ENCODE results near the gene LONP1. TPM values are rescaled to one million over a fixed set of nuclear protein-coding genes. Genes with fewer than 3 reads are reported as not detected.

LONP1 gene
- total and polyA plus RNA-seq, 2 of the 8 experiments (the other 6 are each of a cell fraction or from before 2014, with no cell fraction given), result 98.1 to 117 TPM

GRCh38 chr19:5648464-5648863 is 71.5 kb downstream of the LONP1 start:
- Histone ChIP-seq H2BK12ac (ENCODE audit: low read depth, low read length) (no peak overlapping the region), H3K23me2 (ENCODE audit: low read depth, low read length) (no peaks in the 10 kb centered on the region), H3K14ac (ENCODE audit: insufficient read length) (no peak overlapping the region), H3K36me3 (ENCODE audit: control insufficient read depth in 2 of 4, insufficient read depth in 4 of 4, low read length in 3 of 4) (peaks cover 36 to 88% (median 81%) of the 10 kb centered on the region in 4 experiments), H3K79me1 (ENCODE audit: low read depth, low read length) (peaks cover 2% of the 10 kb centered on the region; the same call in 1 of the 2 replicates), H3K4ac (replicated peaks; ENCODE audit: insufficient read length, low read depth, low read length) (no peak overlapping the region), H4K8ac (ENCODE audit: extremely low read depth, insufficient read depth, low read length) (no peak overlapping the region), H3K27me3 (replicated peaks in 1 of 4; ENCODE audit: control insufficient read depth in 3 of 4, extremely low read depth in 1 of 4, insufficient read depth in 3 of 4, low read length in 3 of 4) (no peaks in the 10 kb centered on the region), H3K56ac (replicated peaks; ENCODE audit: insufficient read length, low read depth, low read length) (no peak overlapping the region), H4K91ac (replicated peaks; ENCODE audit: insufficient read length, low read length) (no peak overlapping the region), H3K18ac (ENCODE audit: extremely low read depth, low read length) (no peak overlapping the region), H2BK15ac (ENCODE audit: low read length) (no peak overlapping the region), H3K4me1 (replicated peaks in 1 of 4; ENCODE audit: control insufficient read depth in 3 of 4, insufficient read depth in 4 of 4, low read length in 3 of 4) (no peaks in the 10 kb centered on the region), H2BK20ac (ENCODE audit: low read length) (no peak overlapping the region), H4K20me1 (replicated peaks in 1 of 2; ENCODE audit: control insufficient read depth in 1 of 2, insufficient read depth in 2 of 2, low read length in 2 of 2) (peaks cover 7 to 21% of the 10 kb centered on the region in 2 experiments), H3K79me2 (ENCODE audit: control insufficient read depth in 1 of 2, insufficient read depth in 2 of 2, low read length in 2 of 2) (peaks cover 0 to 31% of the 10 kb centered on the region in 2 experiments; a peak in 2 of 4 replicates), H3K27ac (ENCODE audit: low read depth, low read length) (no peak overlapping the region), H3K4me2 (ENCODE audit: insufficient read depth in 1 of 2, low read depth in 2 of 2, low read length in 2 of 2) (no peak overlapping the region), H4K5ac (ENCODE audit: insufficient read length, low read depth, low read length) (no peak overlapping the region), H3K9me3 (ENCODE audit: insufficient read depth in 2 of 2, low read depth in 1 of 2, low read length in 1 of 2) (no peaks in the 10 kb centered on the region), H2AK5ac (ENCODE audit: low read depth, low read length) (no peak overlapping the region), H3K23ac (ENCODE audit: insufficient read length) (no peak overlapping the region), H2BK120ac (replicated peaks; ENCODE audit: low read depth, low read length) (no peak overlapping the region), H3K9ac (replicated peaks in 1 of 4; ENCODE audit: extremely low read depth in 1 of 4, low read depth in 3 of 4, low read length in 3 of 4) (no peak overlapping the region), H2BK5ac (ENCODE audit: low read depth, low read length) (no peak overlapping the region), H2AFZ (ENCODE audit: low read length) (no peak overlapping the region), H3K4me3 (ENCODE audit: extremely low read depth in 1 of 4, insufficient read depth in 2 of 4, low read depth in 3 of 4, low read length in 4 of 4) (no peak overlapping the region)
- ChIA-PET POLR2A (ENCODE audit: partially characterized antibody) (interaction anchor here (1.0 kb wide), 1 partner anchor 52 kb away, joined by 3 read pairs; no protein-coding TSS in a partner anchor), CTCF (ENCODE audit: partially characterized antibody) (no interaction called here)
- TF ChIP-seq SP2 (IDR thresholded peaks at IDR 0.05; ENCODE audit: low read length) (no peak), GTF2F1 (IDR thresholded peaks at IDR 0.05; ENCODE audit: borderline replicate concordance, low read depth, low read length) (no peak), SIRT6 (IDR thresholded peaks at IDR 0.05; ENCODE audit: low read length) (no peak), TAF7 (optimal IDR thresholded peaks at IDR 0.05; ENCODE audit: borderline replicate concordance, low read depth, low read length) (no peak), RNF2 (IDR thresholded peaks at IDR 0.05; ENCODE audit: borderline replicate concordance, low read depth, low read length, missing control alignments, poor library complexity, severe bottlenecking) (no peak), JUN (IDR thresholded peaks at IDR 0.05; ENCODE audit: low read depth, low read length) (no peak), RXRA (IDR thresholded peaks at IDR 0.05; ENCODE audit: insufficient read depth, low read depth, low read length) (no peak), CHD2 (IDR thresholded peaks at IDR 0.05; ENCODE audit: low read length) (no peak)
- FAIRE-seq (no peak), DNase-seq (ENCODE audit: low read depth in 1 of 2, low spot score in 2 of 2) (no peak)
- WGBS, 2 experiments (ENCODE audit: extremely low coverage in 1 of 2, insufficient coverage in 1 of 2, insufficient read length in 1 of 2, insufficient replicate concordance in 2 of 2, low coverage in 1 of 2, low lambda C conversion rate in 2 of 2, missing lambda C conversion rate in 1 of 2), result 96% methylated on average over 9 of the region's 11 CpGs; no CpG with 5 or more reads in 1 of the 2 experiments

Data from H1 (cell line).